HepG2 (cell line): ENCODE measurements around the gene GRK6. TPM values are rescaled to one million over a fixed set of nuclear protein-coding genes. Genes with fewer than 3 reads are reported as not detected.

Experiments used
- ATF2 ChIP-seq: sonication (generic); formaldehyde crosslinking; IDR thresholded peaks from 2 replicates; pipeline ENCODE4 v1.4.0; 2020; ENCODE audit warnings: missing genetic modification reagents
- CEBPZ ChIP-seq: IDR thresholded peaks from 2 replicates; pipeline ENCODE4 v1.6.1; 2012; ENCODE audit warnings: low read length, improper control_type of control experiment
- MAFF ChIP-seq: IDR thresholded peaks from 2 replicates; pipeline ENCODE4 v1.6.1; 2011; ENCODE audit warnings: low read depth, low read length, improper control_type of control experiment
- MEF2D ChIP-seq: sonication (generic); formaldehyde crosslinking; IDR thresholded peaks from 2 replicates; pipeline ENCODE4 v1.5.1; 2020; ENCODE audit warnings: mild to moderate bottlenecking, missing genetic modification reagents
- MLX ChIP-seq: IDR thresholded peaks from 2 replicates; pipeline ENCODE4 v1.6.1; 2016
- NAIF1 ChIP-seq: sonication (generic); formaldehyde crosslinking; IDR thresholded peaks from 2 replicates; pipeline ENCODE4 v1.5.0; 2020; ENCODE audit warnings: mild to moderate bottlenecking, missing genetic modification reagents, borderline replicate concordance
- PHB2 ChIP-seq: fragments of 450-650 bp; IDR thresholded peaks from 2 replicates; pipeline ENCODE4 v1.6.1; 2018; ENCODE audit not compliant: partially characterized antibody
- PRPF4 ChIP-seq: fragments of 200-400 bp; formaldehyde crosslinking; IDR thresholded peaks from 2 replicates; pipeline ENCODE4 v1.6.1; 2016; ENCODE audit warnings: low read length, low read depth; ENCODE audit not compliant: poor library complexity, severe bottlenecking
- ZNF556 ChIP-seq: sonication (generic); formaldehyde crosslinking; IDR thresholded peaks from 2 replicates; pipeline ENCODE4 v1.4.0; 2020; ENCODE audit warnings: mild to moderate bottlenecking, missing genetic modification reagents, borderline replicate concordance
- polyA plus RNA-seq, 8 experiments: library from polyadenylated mRNA; depleted of rRNA in 3 of 8; stranded (reverse) in 7 of 8; unstranded in 1 of 8; fragments of >200 nt; fragmentation: Illumina TruSeq in 4 of 8; extraction: Trizol in 4 of 8; gene quantifications; 2 replicates each; pipeline versions ENCODE4 v1.2.1 to v1.2.3, GENCODE V29; 2011 to 2016; ENCODE audit warnings: low read depth in 4 of 8, missing spikeins in 1 of 8, mixed read lengths in 1 of 8; ENCODE audit not compliant: insufficient read depth in 1 of 8
- total RNA-seq, 5 experiments: library from RNA; depleted of rRNA; stranded (reverse); fragments of >200 nt; fragmentation: Illumina TruSeq; extraction: Trizol; gene quantifications; 2 replicates each; pipeline ENCODE4 v1.2.3, GENCODE V29; 2016; ENCODE audit warnings: low read depth in 1 of 5
- TF ChIP-seq, protein P1 (sequence below): sonication (generic); formaldehyde crosslinking; IDR thresholded peaks from 2 replicates; pipeline ENCODE4 v1.8.0; 2023; ENCODE audit warnings: mild to moderate bottlenecking, missing genetic modification reagents
- TF ChIP-seq, protein P2 (sequence below): sonication (generic); IDR thresholded peaks from 2 replicates; pipeline ENCODE4 v1.6.1; 2016; ENCODE audit warnings: low read depth, borderline replicate concordance
- TF ChIP-seq, protein P3 (sequence below): sonication (generic); formaldehyde crosslinking; IDR thresholded peaks from 2 replicates; pipeline ENCODE4 v1.4.0; 2020; ENCODE audit warnings: missing genetic modification reagents, borderline replicate concordance

The GRK6 gene
- total and polyA plus RNA-seq, 2 of the 13 experiments (the other 11 are each of a cell fraction or from before 2014, with no cell fraction given), result 13.2 to 19.9 TPM

GRCh38 chr5:177491429-177491945 lies 65.0 kb downstream of the GRK6 start (continued):
- TF ChIP-seq MLX (no peak), CEBPZ (no peak), MAFF (no peak), ATF2 (CRISPR knock-in tag) (0 out of 2 replicates have a peak, but pooled peaks have one; percentile 35), NAIF1 (CRISPR knock-in tag) (no peak), PRPF4 (no peak), PHB2 (no peak), ZNF556 (no peak), MEF2D (CRISPR knock-in tag) (no peak)
- TF ChIP-seq, protein P1, sequence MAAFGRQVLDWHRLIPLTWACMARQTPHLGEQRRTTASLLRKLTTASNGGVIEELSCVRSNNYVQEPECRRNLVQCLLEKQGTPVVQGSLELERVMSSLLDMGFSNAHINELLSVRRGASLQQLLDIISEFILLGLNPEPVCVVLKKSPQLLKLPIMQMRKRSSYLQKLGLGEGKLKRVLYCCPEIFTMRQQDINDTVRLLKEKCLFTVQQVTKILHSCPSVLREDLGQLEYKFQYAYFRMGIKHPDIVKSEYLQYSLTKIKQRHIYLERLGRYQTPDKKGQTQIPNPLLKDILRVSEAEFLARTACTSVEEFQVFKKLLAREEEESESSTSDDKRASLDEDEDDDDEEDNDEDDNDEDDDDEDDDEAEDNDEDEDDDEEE (CRISPR knock-in tag), result no peak
- TF ChIP-seq, protein P2, sequence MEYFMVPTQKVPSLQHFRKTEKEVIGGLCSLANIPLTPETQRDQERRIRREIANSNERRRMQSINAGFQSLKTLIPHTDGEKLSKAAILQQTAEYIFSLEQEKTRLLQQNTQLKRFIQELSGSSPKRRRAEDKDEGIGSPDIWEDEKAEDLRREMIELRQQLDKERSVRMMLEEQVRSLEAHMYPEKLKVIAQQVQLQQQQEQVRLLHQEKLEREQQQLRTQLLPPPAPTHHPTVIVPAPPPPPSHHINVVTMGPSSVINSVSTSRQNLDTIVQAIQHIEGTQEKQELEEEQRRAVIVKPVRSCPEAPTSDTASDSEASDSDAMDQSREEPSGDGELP, result peak; percentile 55; the same call in 1 of the 2 replicates
- TF ChIP-seq, protein P3, sequence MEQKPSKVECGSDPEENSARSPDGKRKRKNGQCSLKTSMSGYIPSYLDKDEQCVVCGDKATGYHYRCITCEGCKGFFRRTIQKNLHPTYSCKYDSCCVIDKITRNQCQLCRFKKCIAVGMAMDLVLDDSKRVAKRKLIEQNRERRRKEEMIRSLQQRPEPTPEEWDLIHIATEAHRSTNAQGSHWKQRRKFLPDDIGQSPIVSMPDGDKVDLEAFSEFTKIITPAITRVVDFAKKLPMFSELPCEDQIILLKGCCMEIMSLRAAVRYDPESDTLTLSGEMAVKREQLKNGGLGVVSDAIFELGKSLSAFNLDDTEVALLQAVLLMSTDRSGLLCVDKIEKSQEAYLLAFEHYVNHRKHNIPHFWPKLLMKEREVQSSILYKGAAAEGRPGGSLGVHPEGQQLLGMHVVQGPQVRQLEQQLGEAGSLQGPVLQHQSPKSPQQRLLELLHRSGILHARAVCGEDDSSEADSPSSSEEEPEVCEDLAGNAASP (CRISPR knock-in tag), result 0 out of 2 replicates have a peak, but pooled peaks have one; percentile 18
